Measurements from ENCODE around the gene CADPS2.

Gene CADPS2

GRCh38 chr7:122454776-122455507, 431.3 kb downstream of the CADPS2 start:
- no peak overlapping the region for H3K4ac ChIP-seq (ENCODE audit: low read length)
- no peak overlapping the region for H2BK120ac ChIP-seq (ENCODE audit: low read depth, low read length)
- peak overlapping the region; percentile 76 for H3K14ac ChIP-seq (ENCODE audit: low read length)
- no peak overlapping the region for H2AFZ ChIP-seq (ENCODE audit: low read length)
- no peak for DNase-seq (ENCODE audit: low spot score)
- H3K36me3 ChIP-seq (replicated peaks in 1 of 2; ENCODE audit: control insufficient read depth in 2 of 2, insufficient read depth in 2 of 2, low read length in 2 of 2), result no peaks in the 10 kb centered on the region
- no peak overlapping the region for H2BK15ac ChIP-seq (ENCODE audit: low read length)
- H4K8ac ChIP-seq (ENCODE audit: low read depth, low read length), result no peak overlapping the region
- peak overlapping the region; percentile 5 for H3K18ac ChIP-seq (ENCODE audit: low read length)
- H3K4me2 ChIP-seq (ENCODE audit: insufficient read depth, low read length, poor library complexity, severe bottlenecking), result no peak overlapping the region
- H2AK5ac ChIP-seq (ENCODE audit: low read depth, low read length), result no peak overlapping the region
- H2BK5ac ChIP-seq (ENCODE audit: low read length), result no peak overlapping the region
- H3K4me1 ChIP-seq (ENCODE audit: control insufficient read depth in 2 of 2, insufficient read depth in 1 of 2, low read depth in 1 of 2, low read length in 2 of 2), result peaks cover 0 to 7% of the 10 kb centered on the region in 2 donors
- H3K9me3 ChIP-seq (replicated peaks in 1 of 2; ENCODE audit: control insufficient read depth in 2 of 2, insufficient read depth in 1 of 2, low read depth in 1 of 2, low read length in 2 of 2), result no peaks in the 10 kb centered on the region
- H3K27ac ChIP-seq (replicated peaks; ENCODE audit: low read length), result peak overlapping the region; percentile 11
- no peak overlapping the region for H4K91ac ChIP-seq (ENCODE audit: low read depth, low read length, poor library complexity)
- no peaks in the 10 kb centered on the region for H3K79me1 ChIP-seq (ENCODE audit: low read depth, low read length)
- no peak overlapping the region for H3K4me3 ChIP-seq (ENCODE audit: low read length in 2 of 2)
- H3K23ac ChIP-seq (ENCODE audit: low read depth, low read length, poor library complexity), result no peak overlapping the region
- H2BK12ac ChIP-seq (ENCODE audit: low read length), result peak overlapping the region; percentile 75
- no CpG with 5 or more reads among the region's 4 CpGs for WGBS, 2 donors (ENCODE audit: extremely low coverage in 2 of 2, insufficient read length in 2 of 2, insufficient replicate concordance in 1 of 2)
- H3K27me3 ChIP-seq (ENCODE audit: control insufficient read depth in 3 of 3, insufficient read depth in 3 of 3, low read depth in 1 of 3, low read length in 3 of 3), result no peaks in the 10 kb centered on the region
- no peak overlapping the region for H3K9ac ChIP-seq (ENCODE audit: low read depth, low read length, poor library complexity)

- H4K91ac ChIP-seq (ENCODE audit: low read depth, low read length, poor library complexity), result no peak overlapping the region
- no peaks in the 10 kb centered on the region for H3K27me3 ChIP-seq (ENCODE audit: control insufficient read depth in 3 of 3, insufficient read depth in 3 of 3, low read depth in 1 of 3, low read length in 3 of 3)
- H3K4ac ChIP-seq (ENCODE audit: low read length), result no peak overlapping the region
- H4K8ac ChIP-seq (ENCODE audit: low read depth, low read length), result no peak overlapping the region
- peaks cover 0 to 9% of the 10 kb centered on the region in 2 donors for H3K4me1 ChIP-seq (ENCODE audit: control insufficient read depth in 2 of 2, insufficient read depth in 1 of 2, low read depth in 1 of 2, low read length in 2 of 2)
- no peak overlapping the region for H3K14ac ChIP-seq (ENCODE audit: low read length)
- H3K9me3 ChIP-seq (replicated peaks in 1 of 2; ENCODE audit: control insufficient read depth in 2 of 2, insufficient read depth in 1 of 2, low read depth in 1 of 2, low read length in 2 of 2), result no peaks in the 10 kb centered on the region
- H3K27ac ChIP-seq (replicated peaks; ENCODE audit: low read length), result no peak overlapping the region
- no peak overlapping the region for H3K9ac ChIP-seq (ENCODE audit: low read depth, low read length, poor library complexity)
- no peak overlapping the region for H2BK120ac ChIP-seq (ENCODE audit: low read depth, low read length)
- no peak overlapping the region for H2BK15ac ChIP-seq (ENCODE audit: low read length)
- H3K79me1 ChIP-seq (ENCODE audit: low read depth, low read length), result no peaks in the 10 kb centered on the region
- H2BK12ac ChIP-seq (ENCODE audit: low read length), result no peak overlapping the region
- DNase-seq (ENCODE audit: low spot score), result no peak
- H3K18ac ChIP-seq (ENCODE audit: low read length), result no peak overlapping the region
- H2AK5ac ChIP-seq (ENCODE audit: low read depth, low read length), result no peak overlapping the region
- no peak overlapping the region for H3K4me2 ChIP-seq (ENCODE audit: insufficient read depth, low read length, poor library complexity, severe bottlenecking)
- no peaks in the 10 kb centered on the region for H3K36me3 ChIP-seq (replicated peaks in 1 of 2; ENCODE audit: control insufficient read depth in 2 of 2, insufficient read depth in 2 of 2, low read length in 2 of 2)
- H2AFZ ChIP-seq (ENCODE audit: low read length), result no peak overlapping the region
- no peak overlapping the region for H3K4me3 ChIP-seq (ENCODE audit: low read length in 2 of 2)
- no peak overlapping the region for H2BK5ac ChIP-seq (ENCODE audit: low read length)
- H3K23ac ChIP-seq (ENCODE audit: low read depth, low read length, poor library complexity), result no peak overlapping the region
Measured at GRCh38 chr7:122453432-122453831, 432.8 kb downstream of the CADPS2 start.

GRCh38 chr7:122448893-122449589, 437.2 kb downstream of the CADPS2 start:
- H2BK120ac ChIP-seq (ENCODE audit: low read depth, low read length), result no peak overlapping the region
- no CpG with 5 or more reads among the region's 5 CpGs for WGBS, 2 donors (ENCODE audit: extremely low coverage in 2 of 2, insufficient read length in 2 of 2, insufficient replicate concordance in 1 of 2)
- DNase-seq (ENCODE audit: low spot score), result no peak

GRCh38 chr7:122442929-122443328, 443.3 kb downstream of the CADPS2 start:
- H3K23ac ChIP-seq (ENCODE audit: low read depth, low read length, poor library complexity), result no peak overlapping the region
- H3K36me3 ChIP-seq (replicated peaks in 1 of 2; ENCODE audit: control insufficient read depth in 2 of 2, insufficient read depth in 2 of 2, low read length in 2 of 2), result no peaks in the 10 kb centered on the region
- no peak overlapping the region for H3K14ac ChIP-seq (ENCODE audit: low read length)
- H3K9me3 ChIP-seq (replicated peaks in 1 of 2; ENCODE audit: control insufficient read depth in 2 of 2, insufficient read depth in 1 of 2, low read depth in 1 of 2, low read length in 2 of 2), result peaks cover 0 to 2% of the 10 kb centered on the region in 2 donors
- no peak overlapping the region for H2BK5ac ChIP-seq (ENCODE audit: low read length)
- no peak overlapping the region for H4K8ac ChIP-seq (ENCODE audit: low read depth, low read length)
- no peaks in the 10 kb centered on the region for H3K27me3 ChIP-seq (ENCODE audit: control insufficient read depth in 3 of 3, insufficient read depth in 3 of 3, low read depth in 1 of 3, low read length in 3 of 3)
- H3K18ac ChIP-seq (ENCODE audit: low read length), result no peak overlapping the region
- H3K4me3 ChIP-seq (ENCODE audit: low read length in 2 of 2), result no peak overlapping the region
- H2BK15ac ChIP-seq (ENCODE audit: low read length), result no peak overlapping the region
- no peak overlapping the region for H2BK12ac ChIP-seq (ENCODE audit: low read length)
- no peak overlapping the region for H3K9ac ChIP-seq (ENCODE audit: low read depth, low read length, poor library complexity)
- H2AFZ ChIP-seq (ENCODE audit: low read length), result no peak overlapping the region
- H2BK120ac ChIP-seq (ENCODE audit: low read depth, low read length), result no peak overlapping the region
- no peak overlapping the region for H4K91ac ChIP-seq (ENCODE audit: low read depth, low read length, poor library complexity)
- peak; percentile 27 for DNase-seq (ENCODE audit: low spot score)
- no peak overlapping the region for H3K4ac ChIP-seq (ENCODE audit: low read length)
- H2AK5ac ChIP-seq (ENCODE audit: low read depth, low read length), result no peak overlapping the region
- no peak overlapping the region for H3K27ac ChIP-seq (replicated peaks; ENCODE audit: low read length)
- peaks cover 7 to 10% of the 10 kb centered on the region in 2 donors for H3K4me1 ChIP-seq (ENCODE audit: control insufficient read depth in 2 of 2, insufficient read depth in 1 of 2, low read depth in 1 of 2, low read length in 2 of 2)
- no peak overlapping the region for H3K4me2 ChIP-seq (ENCODE audit: insufficient read depth, low read length, poor library complexity, severe bottlenecking)
- H3K79me1 ChIP-seq (ENCODE audit: low read depth, low read length), result no peaks in the 10 kb centered on the region
- WGBS, 2 donors (ENCODE audit: extremely low coverage in 2 of 2, insufficient read length in 2 of 2, insufficient replicate concordance in 1 of 2), result no CpG with 5 or more reads among the region's 2 CpGs

More at GRCh38 chr7:122448893-122449589, 437.2 kb downstream of the CADPS2 start:
- Histone ChIP-seq H3K23ac (ENCODE audit: low read depth, low read length, poor library complexity) (no peak overlapping the region), H3K36me3 (replicated peaks in 1 of 2; ENCODE audit: control insufficient read depth in 2 of 2, insufficient read depth in 2 of 2, low read length in 2 of 2) (no peaks in the 10 kb centered on the region), H4K91ac (ENCODE audit: low read depth, low read length, poor library complexity) (no peak overlapping the region), H3K4ac (ENCODE audit: low read length) (no peak overlapping the region), H3K79me1 (ENCODE audit: low read depth, low read length) (no peaks in the 10 kb centered on the region), H3K14ac (ENCODE audit: low read length) (no peak overlapping the region), H3K9ac (ENCODE audit: low read depth, low read length, poor library complexity) (no peak overlapping the region), H2BK5ac (ENCODE audit: low read length) (no peak overlapping the region), H3K9me3 (replicated peaks in 1 of 2; ENCODE audit: control insufficient read depth in 2 of 2, insufficient read depth in 1 of 2, low read depth in 1 of 2, low read length in 2 of 2) (peaks cover 0 to 1% of the 10 kb centered on the region in 2 donors), H3K27me3 (ENCODE audit: control insufficient read depth in 3 of 3, insufficient read depth in 3 of 3, low read depth in 1 of 3, low read length in 3 of 3) (no peaks in the 10 kb centered on the region), H3K4me2 (ENCODE audit: insufficient read depth, low read length, poor library complexity, severe bottlenecking) (no peak overlapping the region), H3K4me3 (ENCODE audit: low read length in 2 of 2) (no peak overlapping the region), H2AK5ac (ENCODE audit: low read depth, low read length) (no peak overlapping the region), H3K27ac (replicated peaks; ENCODE audit: low read length) (no peak overlapping the region), H4K8ac (ENCODE audit: low read depth, low read length) (no peak overlapping the region), H2BK15ac (ENCODE audit: low read length) (no peak overlapping the region), H2AFZ (ENCODE audit: low read length) (no peak overlapping the region), H3K4me1 (ENCODE audit: control insufficient read depth in 2 of 2, insufficient read depth in 1 of 2, low read depth in 1 of 2, low read length in 2 of 2) (peaks cover 0 to 1% of the 10 kb centered on the region in 2 donors), H3K18ac (ENCODE audit: low read length) (no peak overlapping the region), H2BK12ac (ENCODE audit: low read length) (no peak overlapping the region)
